Heart right ventricle (tissue), 16 donors: Measurements from ENCODE around the gene HMGCLL1. TPM values are rescaled to one million over a fixed set of nuclear protein-coding genes. Genes with fewer than 3 reads are reported as not detected.
A peak's percentile ranks its signal among the peaks of the same experiment; 100 is the strongest.

Source experiments
- ATAC-seq, 8 donors: fragments of 200-7000 bp; cut with Tn5 transposase; one replicate each; pipeline ENCODE4 v1.9.1; 2020; ENCODE audit warnings: mild to moderate bottlenecking in 8 of 8, moderate library complexity in 8 of 8, moderate number of reproducible peaks in 1 of 8
- DNase-seq, 2 donors: peaks; one replicate each; pipeline ENCODE4 v3.0.0-alpha.2; 2020
- H3K27ac ChIP-seq, 10 donors: fragments of 200-600 bp; sonication (generic) in 2 of 10; one replicate each; pipeline versions ENCODE4 v1.5.0 to v1.8.0; 2020 to 2022; ENCODE audit warnings: mild to moderate bottlenecking in 3 of 10
- H3K27me3 ChIP-seq, 7 donors: fragments of 200-600 bp; one replicate each; pipeline ENCODE4 v1.8.0; 2021 to 2022; ENCODE audit warnings: mild to moderate bottlenecking in 2 of 7
- H3K36me3 ChIP-seq, 9 donors: fragments of 200-600 bp; sonication (generic) in 1 of 9; one replicate each; pipeline versions ENCODE4 v1.5.0 to v1.8.0; 2020 to 2022; ENCODE audit warnings: mild to moderate bottlenecking in 2 of 9
- H3K4me1 ChIP-seq, 9 donors: fragments of 200-600 bp; sonication (generic) in 1 of 9; one replicate each; pipeline versions ENCODE4 v1.5.0 to v1.8.0; 2020 to 2022; ENCODE audit warnings: mild to moderate bottlenecking in 4 of 9
- H3K4me3 ChIP-seq, 10 donors: fragments of 200-600 bp; sonication (generic) in 2 of 10; one replicate each; pipeline versions ENCODE4 v1.5.0 to v1.8.0; 2020 to 2022; ENCODE audit warnings: mild to moderate bottlenecking in 7 of 10, moderate library complexity in 2 of 10
- H3K9me3 ChIP-seq, 11 donors: fragments of 200-600 bp in 10 of 11; sonication (generic) in 2 of 11; one replicate each; pipeline versions ENCODE4 v1.5.0 to v1.8.0; 2013 to 2022; ENCODE audit warnings: mild to moderate bottlenecking in 2 of 11, control low read depth in 1 of 11, moderate library complexity in 1 of 11
- CTCF ChIP-seq, 9 donors: fragments of 200-600 bp; sonication (generic) in 2 of 9; IDR thresholded peaks; one replicate each; pipeline versions ENCODE4 v1.5.0 to v1.8.0; 2021 to 2022; ENCODE audit warnings: antibody characterized with exemption in 9 of 9, mild to moderate bottlenecking in 5 of 9, moderate library complexity in 1 of 9
- WGBS, 2 donors: extraction: QIAGEN DNeasy Blood & Tissue Kit; methylation state at CpG; one replicate each; pipeline ENCODE4 v1.1.7; 2013; ENCODE audit warnings: inconsistent platforms in 1 of 2; 5-methylcytosine and 5-hydroxymethylcytosine counted together
- intact Hi-C, 10 donors: fragments of 100-400 bp; cut with DNase I; formaldehyde crosslinking; loops; one replicate each; pipeline versions ENCODE4 v1.11.1 to v1.14.2; 2022
- polyA plus RNA-seq, 2 donors: library from polyadenylated mRNA; stranded (reverse); fragments of 200-250 nt; gene quantifications; one replicate each; pipeline ENCODE4 v1.2.3, GENCODE V29; 2013
- total RNA-seq, 10 donors: library from RNA; stranded (reverse); fragmentation: NEBNext Ultra II Directional in 3 of 10; extraction: Animal tissue kit (Norgen Biotek cat#: 25700) in 3 of 10; gene quantifications; one replicate each; pipeline versions ENCODE4 v1.2.1 to v1.2.4, GENCODE V29; 2021 to 2023
- donor health status: Arrhythmogenic right ventricular cardiomyopathy.
- donor health status: ischemic (EF 13 %, LVEDD 7.1; RV severe dilation, severe dysfunction).
- donor health status: healthy with polysubstance abuse.
- donor health status: DM: no; HTN: yes; CAD: no.
- donor health status: DM: no; HTN: no; CAD: no.
- donor health status: ischemic (EF 25% LVEDD 6.9; RV normal size, moderate dysfunction).
- donor health status: ischemic (EF 25% LVEDD 5.7; RV mildly dilated, moderate dysfunction).
- donor health status: healthy.
- donor health status: DM: yes; HTN: yes; CAD: no.
- donor health status: Ischemic cardiomyopathy.
- donor health status: ischemic (EF 35%, LVEDD 5.7; RV mildly dilated, moderate dysfunction).
- donor health status: nonischemic (EF 11% LVEDD 7.7; RV severe dilation, severe dysfunction).
- donor health status: DM: yes; HTN: yes; CAD: no.
- donor health status: PGD.
- donor health status: ischemic (EF 29% LVEDD 5.4; RV normal size, mild dysfunction).
- donor health status: nonischemic (EF 23%, LVEDD 6.1; RV moderate dilation, normal function).

HMGCLL1 gene
- total and polyA plus RNA-seq, 12 donors: 0.35 to 2.6 (median 1.1) TPM

GRCh38 chr6:55536391-55536956 is 42.5 kb downstream of the HMGCLL1 start:
- 54 to 61% methylated on average over 2 of the region's 2 CpGs for WGBS, 2 donors
- intact Hi-C loops: no loop called here
- no peaks in the 10 kb centered on the region for H3K36me3 ChIP-seq
- no peak overlapping the region for H3K4me3 ChIP-seq
- ATAC-seq: no peak
- no peak for TF ChIP-seq CTCF (IDR thresholded peaks at IDR 0.05)
- H3K9me3 ChIP-seq: peaks cover 0 to 8% (median 0%) of the 10 kb centered on the region in 11 donors
- DNase-seq: no peak
- H3K27me3 ChIP-seq: no peaks in the 10 kb centered on the region
- peaks cover 0 to 5% (median 0%) of the 10 kb centered on the region in 9 donors for H3K4me1 ChIP-seq
- no peak overlapping the region for H3K27ac ChIP-seq

- H3K27me3 ChIP-seq: no peaks in the 10 kb centered on the region
- H3K27ac ChIP-seq: no peak overlapping the region
- H3K36me3 ChIP-seq: no peaks in the 10 kb centered on the region
- no peak for DNase-seq
- TF ChIP-seq CTCF (IDR thresholded peaks at IDR 0.05): no peak
- peaks cover 0 to 5% (median 0%) of the 10 kb centered on the region in 9 donors for H3K4me1 ChIP-seq
- no peak overlapping the region for H3K4me3 ChIP-seq
- WGBS, 2 donors: 90 to 97% methylated on average over 2 of the region's 2 CpGs
- no peaks in the 10 kb centered on the region for H3K9me3 ChIP-seq
- intact Hi-C loops: no loop called here
- no peak for ATAC-seq
These were observed 47.5 kb downstream of the HMGCLL1 start for GRCh38 chr6:55531496-55531895.

DNA sequence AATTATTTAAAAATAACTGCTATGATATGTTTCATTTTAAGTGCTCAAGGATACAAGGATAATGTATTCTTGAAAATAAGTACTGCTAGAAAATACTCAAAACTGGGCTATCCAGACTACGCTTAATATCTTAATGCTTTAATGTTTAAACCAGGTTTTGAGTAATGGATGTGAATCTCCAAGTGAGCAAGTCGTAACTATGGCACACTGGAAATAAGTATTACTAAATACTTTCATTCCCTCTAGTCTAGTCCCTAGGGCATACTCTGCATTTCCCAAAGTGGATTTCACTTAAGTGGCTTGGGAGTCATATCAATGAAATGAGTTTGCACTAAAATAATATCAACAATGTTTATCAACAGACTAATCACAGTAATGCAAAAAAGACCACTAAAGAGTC is 48.1 kb downstream of the HMGCLL1 start:
- intact Hi-C loops: no loop called here
- Histone ChIP-seq H3K9me3 (no peaks in the 10 kb centered on the region), H3K36me3 (no peaks in the 10 kb centered on the region), H3K4me3 (no peak overlapping the region), H3K4me1 (no peaks in the 10 kb centered on the region), H3K27me3 (no peaks in the 10 kb centered on the region), H3K27ac (no peak overlapping the region)
- 72 to 90% methylated on average over 2 of the region's 2 CpGs for WGBS, 2 donors
- TF ChIP-seq CTCF (IDR thresholded peaks at IDR 0.05): no peak
- peak in 1 of 8 donors; percentile 37 for ATAC-seq
- no peak for DNase-seq

DNA sequence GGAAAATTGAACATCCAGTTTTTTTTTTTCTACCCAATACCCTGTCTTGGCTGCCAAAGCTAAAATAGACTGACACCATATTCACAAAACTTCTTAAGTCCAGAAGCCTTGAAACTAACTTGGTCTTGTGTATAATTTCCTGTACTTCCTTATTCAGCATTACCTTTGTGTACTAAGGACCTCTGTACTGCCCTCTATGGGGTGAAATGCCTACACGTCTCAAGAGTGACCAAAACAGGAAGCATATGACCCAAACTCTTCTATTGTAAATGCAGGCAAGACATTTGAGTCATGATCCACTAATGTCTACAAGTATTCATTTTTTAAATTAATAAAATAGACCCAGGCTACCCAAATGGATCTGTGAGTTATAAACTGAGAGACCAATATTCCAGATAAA is 50.4 kb downstream of the HMGCLL1 start:
- intact Hi-C loops: no loop called here
- Histone ChIP-seq H3K27me3 (no peaks in the 10 kb centered on the region), H3K9me3 (no peaks in the 10 kb centered on the region), H3K4me3 (no peak overlapping the region), H3K4me1 (no peaks in the 10 kb centered on the region), H3K27ac (no peak overlapping the region), H3K36me3 (no peaks in the 10 kb centered on the region)
- TF ChIP-seq CTCF (IDR thresholded peaks at IDR 0.05): no peak
- DNase-seq: no peak
- no peak for ATAC-seq
- 44 to 54% methylated on average over 1 of the region's 1 CpG for WGBS, 2 donors
